Neural crest cell (in vitro differentiated cells): ENCODE results near the gene FRMD4A. TPM values are rescaled to one million over a fixed set of nuclear protein-coding genes. Genes with fewer than 3 reads are reported as not detected.

Experiments used
- DNase-seq: peaks from one replicate; pipeline ENCODE4 v3.0.0; 2021; ENCODE audit warnings: low read depth, mixed read lengths, low spot score
- H3K27ac Mint-ChIP-seq: one replicate; pipeline ENCODE4 v1.8.0; 2021; ENCODE audit warnings: mild to moderate bottlenecking, mixed read lengths; ENCODE audit not compliant: unreplicated experiment
- H3K27me3 Mint-ChIP-seq: 2 replicates; pipeline ENCODE4 v1.8.0; 2021; ENCODE audit warnings: low read depth, mild to moderate bottlenecking, mixed read lengths
- H3K36me3 Mint-ChIP-seq: 2 replicates; pipeline ENCODE4 v1.8.0; 2021; ENCODE audit warnings: low read depth, mild to moderate bottlenecking, mixed read lengths
- H3K4me1 Mint-ChIP-seq: 2 replicates; pipeline ENCODE4 v1.8.0; 2021; ENCODE audit warnings: mixed read lengths
- H3K4me3 Mint-ChIP-seq: one replicate; pipeline ENCODE4 v1.8.0; 2021; ENCODE audit warnings: mild to moderate bottlenecking, mixed read lengths
- H3K9me3 Mint-ChIP-seq: 2 replicates; pipeline ENCODE4 v1.8.0; 2021; ENCODE audit warnings: mixed read lengths
- CTCF ChIP-seq: fragments of 200-600 bp; sonication (generic); conservative IDR thresholded peaks from 2 replicates; pipeline ENCODE4 v1.5.0; 2021; ENCODE audit warnings: antibody characterized with exemption, mild to moderate bottlenecking
- total RNA-seq: library from RNA; stranded (reverse); gene quantifications from 2 replicates; pipeline ENCODE4 v1.2.1, GENCODE V29; 2021

FRMD4A gene
- total RNA-seq, 1 donor from 2014 or later, result 65.3 TPM

DNA sequence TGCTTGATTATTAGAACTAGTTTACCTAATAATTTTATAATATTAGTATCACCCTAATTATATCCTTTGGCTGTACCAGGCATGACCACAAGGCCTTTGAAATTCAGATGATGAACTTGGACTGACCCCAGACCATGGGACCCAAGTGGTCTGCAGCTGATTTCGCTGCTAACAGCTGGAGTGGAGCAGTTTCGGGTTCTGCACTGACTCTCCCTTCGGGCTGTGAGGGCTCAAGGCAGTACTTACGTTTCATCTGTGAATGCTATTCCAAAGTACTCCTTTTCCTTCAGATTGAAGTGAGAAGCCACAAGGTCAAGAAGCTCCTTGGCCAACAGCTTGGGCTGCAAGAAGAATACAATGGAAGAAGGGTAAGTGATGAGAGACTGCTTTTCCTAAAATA, 520.2 kb downstream of the FRMD4A start:
- Mint-ChIP-seq H3K27ac (no peak overlapping the region), H3K4me3 (no peak overlapping the region), H3K36me3 (peaks cover 11% of the 10 kb centered on the region), H3K27me3 (no peaks in the 10 kb centered on the region), H3K4me1 (peaks cover 19% of the 10 kb centered on the region), H3K9me3 (no peaks in the 10 kb centered on the region)
- no peak for DNase-seq
- no peak for TF ChIP-seq CTCF

DNA sequence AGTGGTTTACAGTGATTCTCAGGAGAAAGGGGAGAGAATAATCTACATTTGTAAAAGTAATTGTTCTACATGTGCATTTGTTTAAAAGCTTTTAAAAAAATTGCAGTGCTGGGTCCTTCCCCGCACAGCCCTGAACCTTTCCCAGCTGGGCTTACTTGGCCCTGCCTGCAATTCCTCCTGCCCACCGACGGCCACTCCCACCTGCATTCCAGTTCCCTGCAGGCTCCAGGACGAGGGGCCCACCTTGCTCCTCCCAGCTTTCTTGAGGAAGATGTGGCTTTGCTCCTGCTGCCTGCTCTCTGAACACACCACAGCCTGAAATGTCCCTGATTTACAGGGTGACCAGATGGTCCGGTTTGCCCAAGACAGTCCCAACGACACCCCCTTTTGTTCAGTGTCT, 521.3 kb downstream of the FRMD4A start:
- Mint-ChIP-seq H3K36me3 (peaks cover 8% of the 10 kb centered on the region), H3K4me3 (no peak overlapping the region)

DNA sequence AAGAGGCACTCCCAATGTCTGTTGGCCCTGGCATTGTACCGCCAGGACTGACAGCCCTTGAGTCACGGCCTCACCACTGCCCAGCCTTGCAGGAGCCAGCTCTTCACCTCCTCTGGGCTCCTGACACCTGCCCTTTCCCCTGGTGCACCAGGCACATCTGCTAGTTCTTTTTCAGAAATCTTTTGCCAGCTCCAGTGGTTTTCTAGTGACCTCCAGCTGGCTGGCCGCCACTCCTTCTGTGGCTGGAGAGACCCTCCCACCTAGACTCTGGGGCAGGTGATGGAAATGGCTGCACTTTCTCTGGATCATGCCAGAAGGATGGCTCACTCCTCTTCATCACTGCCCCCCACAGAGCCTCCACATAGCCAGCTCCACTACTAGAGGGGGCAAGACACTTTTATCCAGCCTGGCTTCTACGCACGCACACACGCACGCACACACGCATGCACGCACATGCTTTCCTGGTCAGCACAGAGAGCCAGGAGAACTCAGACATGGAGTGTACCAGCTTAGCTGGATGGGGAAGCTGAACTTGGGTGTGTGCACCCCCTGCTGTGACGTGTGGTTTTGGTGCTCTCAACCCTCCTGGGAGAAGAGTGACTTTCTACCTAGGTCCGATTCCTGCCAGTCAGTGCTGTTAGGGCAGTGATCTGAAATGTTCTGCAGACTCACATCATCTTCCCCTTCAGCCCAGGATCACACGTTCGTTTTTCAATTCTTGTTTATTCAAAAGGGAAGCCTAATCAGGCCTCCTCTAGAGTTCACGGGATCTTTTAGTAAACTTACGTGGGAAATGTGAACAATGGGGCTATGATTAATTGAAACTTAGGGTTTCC, 522.0 kb downstream of the FRMD4A start:
- Mint-ChIP-seq H3K36me3 (peaks cover 5% of the 10 kb centered on the region), H3K27ac (no peak overlapping the region), H3K9me3 (no peaks in the 10 kb centered on the region), H3K4me3 (no peak overlapping the region), H3K27me3 (no peaks in the 10 kb centered on the region), H3K4me1 (peaks cover 15% of the 10 kb centered on the region)
- no peak for DNase-seq
- TF ChIP-seq CTCF, result no peak

More for the DNA sequence above, 521.3 kb downstream of the FRMD4A start:
- Mint-ChIP-seq H3K27ac (no peak overlapping the region), H3K9me3 (no peaks in the 10 kb centered on the region), H3K27me3 (no peaks in the 10 kb centered on the region), H3K4me1 (peaks cover 15% of the 10 kb centered on the region)
- TF ChIP-seq CTCF, result no peak
- no peak for DNase-seq

GRCh38 chr10:13806419-13806818, 524.3 kb downstream of the FRMD4A start:
- no peak overlapping the region for H3K4me3 Mint-ChIP-seq
- H3K4me1 Mint-ChIP-seq, result peaks cover 20% of the 10 kb centered on the region
- H3K27me3 Mint-ChIP-seq, result no peaks in the 10 kb centered on the region
- TF ChIP-seq CTCF, result no peak
- H3K9me3 Mint-ChIP-seq, result no peaks in the 10 kb centered on the region
- no peak overlapping the region for H3K27ac Mint-ChIP-seq
- peaks cover 3% of the 10 kb centered on the region for H3K36me3 Mint-ChIP-seq
- no peak for DNase-seq

DNA sequence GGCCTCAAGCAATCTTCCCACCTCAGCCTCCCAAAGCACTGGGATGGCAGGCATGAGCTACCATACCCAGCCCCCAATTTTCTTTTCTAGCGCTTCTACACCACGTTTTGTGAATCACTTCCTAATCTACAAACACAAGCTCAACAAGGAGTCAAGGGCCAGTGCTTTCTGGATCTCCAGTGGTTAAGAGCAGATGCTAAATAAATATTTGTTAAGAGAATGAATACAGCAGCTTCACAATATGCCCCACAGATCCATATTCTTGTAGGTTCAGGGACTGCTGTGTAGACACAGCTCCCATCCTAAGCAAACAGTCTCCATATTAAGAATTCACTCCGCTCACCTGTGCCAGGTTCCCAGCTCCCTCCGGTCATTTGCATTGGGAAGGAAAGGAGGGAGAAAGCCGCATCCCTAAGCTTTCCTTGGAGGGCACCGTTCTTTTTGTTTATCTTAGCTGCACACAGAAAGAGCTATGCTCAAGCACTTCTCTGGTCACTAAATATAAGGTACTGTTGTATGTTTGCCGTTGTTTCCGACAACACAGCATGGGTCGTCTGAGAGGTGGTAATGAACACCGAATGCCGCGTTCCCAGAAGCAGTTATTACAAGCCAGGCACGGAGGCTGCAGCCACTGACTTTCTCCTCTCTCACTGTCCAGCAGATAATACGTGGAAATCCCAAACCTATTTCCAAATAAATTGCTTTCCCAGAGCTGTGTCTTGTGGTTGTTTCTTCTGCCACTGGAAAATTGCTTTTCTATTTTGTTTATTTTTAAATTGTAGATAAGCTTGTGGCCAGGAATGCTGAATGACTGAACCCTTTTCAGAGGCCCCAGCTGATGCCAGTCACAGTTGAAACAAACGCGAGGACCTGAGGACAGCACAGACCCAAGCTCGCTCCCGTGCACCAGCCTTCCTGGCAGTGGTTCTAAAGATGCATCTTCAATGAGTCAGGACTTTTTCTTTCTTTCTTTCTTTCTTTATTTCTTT, 526.9 kb downstream of the FRMD4A start:
- H3K27ac Mint-ChIP-seq, result no peak overlapping the region
- H3K4me3 Mint-ChIP-seq, result no peak overlapping the region

More for the DNA sequence above, 526.9 kb downstream of the FRMD4A start:
- Mint-ChIP-seq H3K36me3 (no peaks in the 10 kb centered on the region), H3K27me3 (no peaks in the 10 kb centered on the region), H3K4me1 (peaks cover 8% of the 10 kb centered on the region), H3K9me3 (no peaks in the 10 kb centered on the region)
- no peak for TF ChIP-seq CTCF
- no peak for DNase-seq
